Osteoblast (primary cell): ENCODE results near the gene DEPDC4. TPM values are rescaled to one million over a fixed set of nuclear protein-coding genes. Genes with fewer than 3 reads are reported as not detected.
"Not testable (repeated sequence)": the region's sequence is repeated elsewhere in the genome, so short reads cannot be mapped to it uniquely, and the experiment has no call there.

Experiments
- DNase-seq: peaks from one replicate; pipeline ENCODE4 v3.0.0; 2011; ENCODE audit warnings: low spot score, mixed read lengths; ENCODE audit not compliant: insufficient read length; ENCODE audit errors: missing footprints
- H2AFZ ChIP-seq: 2 replicates; pipeline ENCODE4 v1.6.0; 2011; ENCODE audit warnings: mild to moderate bottlenecking, low read length
- H3K27ac ChIP-seq: 2 replicates; pipeline ENCODE4 v1.5.1; 2011; ENCODE audit warnings: mild to moderate bottlenecking, low read depth, low read length, moderate library complexity
- H3K27me3 ChIP-seq: 2 replicates; pipeline ENCODE4 v1.6.0; 2012; ENCODE audit warnings: mild to moderate bottlenecking, control low read depth, inconsistent platforms, low read length, moderate library complexity; ENCODE audit not compliant: insufficient read depth
- H3K36me3 ChIP-seq: 2 replicates; pipeline ENCODE4 v1.5.1; 2011; ENCODE audit warnings: mild to moderate bottlenecking, low read length, control low read depth, moderate library complexity; ENCODE audit not compliant: insufficient read depth
- H3K4me1 ChIP-seq: 2 replicates; pipeline ENCODE4 v1.5.1; 2011; ENCODE audit warnings: mild to moderate bottlenecking, low read length, control low read depth, moderate library complexity; ENCODE audit not compliant: insufficient read depth
- H3K4me2 ChIP-seq: 2 replicates; pipeline ENCODE4 v1.6.0; 2011; ENCODE audit warnings: mild to moderate bottlenecking, low read length; ENCODE audit not compliant: insufficient read depth
- H3K4me3 ChIP-seq: fragments of 200-600 bp; sonication (generic); 3 replicates; pipeline ENCODE4 v1.5.1; 2012; ENCODE audit warnings: mild to moderate bottlenecking, low read length, inconsistent platforms; ENCODE audit not compliant: insufficient read depth
- H3K79me2 ChIP-seq: 2 replicates; pipeline ENCODE4 v1.6.0; 2012; ENCODE audit warnings: mild to moderate bottlenecking, low read length, control low read depth, inconsistent platforms; ENCODE audit not compliant: insufficient read depth
- H3K9me3 ChIP-seq: 2 replicates; pipeline ENCODE4 v1.5.1; 2011; ENCODE audit warnings: low read depth, low read length, control low read depth
- H4K20me1 ChIP-seq: 2 replicates; pipeline ENCODE4 v1.6.0; 2012; ENCODE audit warnings: mild to moderate bottlenecking, low read length, control low read depth; ENCODE audit not compliant: insufficient read depth
- total RNA-seq: library from RNA; depleted of rRNA; stranded (reverse); fragments of >200 nt; gene quantifications from 2 replicates; pipeline ENCODE4 v1.2.3, GENCODE V29; 2012
- TF ChIP-seq, protein P1 (sequence below): IDR thresholded peaks from 2 replicates; pipeline ENCODE4 v1.5.1; 2011; ENCODE audit warnings: mild to moderate bottlenecking, low read depth, low read length, moderate library complexity; ENCODE audit errors: extremely low read depth

DEPDC4 gene
- total RNA-seq, 1 donor: 0.36 TPM

DNA sequence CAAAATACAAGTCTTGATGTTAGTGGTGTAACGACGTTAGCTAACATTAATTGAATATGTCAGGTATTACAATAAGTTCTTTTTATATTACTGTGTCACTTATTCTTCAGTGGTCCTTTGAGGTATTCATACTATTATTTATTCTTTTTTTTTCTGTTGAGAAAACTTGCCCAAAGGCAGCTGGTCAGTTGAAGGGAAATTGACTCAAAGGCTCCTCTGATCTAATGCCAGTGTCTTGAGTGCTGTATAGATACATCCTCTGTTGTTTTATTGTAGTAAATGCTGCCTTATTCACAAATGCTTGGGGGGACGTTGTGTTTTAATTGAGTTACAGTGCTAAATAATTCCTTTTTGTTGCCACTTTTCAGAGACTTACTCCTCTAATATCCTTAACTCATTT is 23.1 kb upstream of the DEPDC4 start:
- Histone ChIP-seq H3K4me2 (no peak overlapping the region), H3K36me3 (peaks cover 14% of the 10 kb centered on the region), H3K79me2 (peaks cover 18% of the 10 kb centered on the region), H3K9me3 (no peaks in the 10 kb centered on the region), H3K27me3 (no peaks in the 10 kb centered on the region), H4K20me1 (no peaks in the 10 kb centered on the region), H3K4me1 (no peaks in the 10 kb centered on the region), H3K27ac (no peak overlapping the region), H3K4me3 (no peak overlapping the region), H2AFZ (no peak overlapping the region)
- TF ChIP-seq, protein P1, sequence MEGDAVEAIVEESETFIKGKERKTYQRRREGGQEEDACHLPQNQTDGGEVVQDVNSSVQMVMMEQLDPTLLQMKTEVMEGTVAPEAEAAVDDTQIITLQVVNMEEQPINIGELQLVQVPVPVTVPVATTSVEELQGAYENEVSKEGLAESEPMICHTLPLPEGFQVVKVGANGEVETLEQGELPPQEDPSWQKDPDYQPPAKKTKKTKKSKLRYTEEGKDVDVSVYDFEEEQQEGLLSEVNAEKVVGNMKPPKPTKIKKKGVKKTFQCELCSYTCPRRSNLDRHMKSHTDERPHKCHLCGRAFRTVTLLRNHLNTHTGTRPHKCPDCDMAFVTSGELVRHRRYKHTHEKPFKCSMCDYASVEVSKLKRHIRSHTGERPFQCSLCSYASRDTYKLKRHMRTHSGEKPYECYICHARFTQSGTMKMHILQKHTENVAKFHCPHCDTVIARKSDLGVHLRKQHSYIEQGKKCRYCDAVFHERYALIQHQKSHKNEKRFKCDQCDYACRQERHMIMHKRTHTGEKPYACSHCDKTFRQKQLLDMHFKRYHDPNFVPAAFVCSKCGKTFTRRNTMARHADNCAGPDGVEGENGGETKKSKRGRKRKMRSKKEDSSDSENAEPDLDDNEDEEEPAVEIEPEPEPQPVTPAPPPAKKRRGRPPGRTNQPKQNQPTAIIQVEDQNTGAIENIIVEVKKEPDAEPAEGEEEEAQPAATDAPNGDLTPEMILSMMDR: no peak
- no peak for DNase-seq

DNA sequence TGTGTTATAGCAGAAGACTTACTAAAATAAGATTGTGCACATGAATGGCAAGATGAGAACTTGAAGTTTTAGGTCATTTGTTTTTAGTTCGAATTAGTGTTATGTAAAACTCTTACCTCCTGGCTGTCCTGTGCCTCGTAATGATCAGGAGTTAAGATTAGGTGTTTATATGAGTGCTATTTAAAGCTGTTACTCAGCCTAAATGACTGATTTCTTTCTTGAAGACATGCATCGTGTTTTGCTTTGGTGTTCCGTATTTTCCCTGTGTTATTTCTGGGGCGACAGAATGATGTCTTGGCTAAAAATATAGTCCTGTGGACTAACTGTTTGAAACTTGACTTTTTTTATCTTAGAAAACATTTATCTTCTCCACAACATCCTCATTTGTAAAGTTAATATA is 22.2 kb upstream of the DEPDC4 start:
- H2AFZ ChIP-seq: no peak overlapping the region
- H3K27ac ChIP-seq: no peak overlapping the region
- H3K4me3 ChIP-seq: no peak overlapping the region
- peaks cover 22% of the 10 kb centered on the region for H3K79me2 ChIP-seq
- no peaks in the 10 kb centered on the region for H3K27me3 ChIP-seq
- no peaks in the 10 kb centered on the region for H3K9me3 ChIP-seq
- TF ChIP-seq, protein P1: no peak
- H3K4me2 ChIP-seq: no peak overlapping the region
- H4K20me1 ChIP-seq: no peaks in the 10 kb centered on the region
- peaks cover 14% of the 10 kb centered on the region for H3K36me3 ChIP-seq
- H3K4me1 ChIP-seq: no peaks in the 10 kb centered on the region
- no peak for DNase-seq

DNA sequence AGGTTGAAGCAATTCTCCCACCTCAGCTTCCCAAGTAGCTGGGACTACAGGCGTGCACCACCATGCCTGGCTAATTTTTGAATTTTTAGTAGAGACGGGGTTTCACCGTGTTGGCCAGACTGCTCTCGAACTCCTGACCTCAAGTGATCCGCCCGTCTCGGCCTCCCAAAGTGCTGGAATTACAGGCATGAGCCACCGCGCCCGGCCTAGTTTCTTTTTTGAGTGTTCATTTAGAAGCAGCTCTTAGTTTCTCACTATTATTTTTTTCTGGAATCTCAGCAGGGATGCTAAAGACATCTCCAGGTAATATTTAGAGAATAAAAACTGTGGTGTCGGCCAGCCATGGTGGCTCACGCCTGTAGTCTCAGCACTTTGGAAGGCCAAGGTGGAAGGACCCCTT is 17.7 kb upstream of the DEPDC4 start:
- H3K4me2 ChIP-seq, H4K20me1 ChIP-seq, H3K27me3 ChIP-seq, H2AFZ ChIP-seq, H3K9me3 ChIP-seq, H3K27ac ChIP-seq, H3K4me3 ChIP-seq, H3K36me3 ChIP-seq, H3K4me1 ChIP-seq, DNase-seq: not testable (repeated sequence)
- peaks cover 52% of the 10 kb centered on the region for H3K79me2 ChIP-seq

DNA sequence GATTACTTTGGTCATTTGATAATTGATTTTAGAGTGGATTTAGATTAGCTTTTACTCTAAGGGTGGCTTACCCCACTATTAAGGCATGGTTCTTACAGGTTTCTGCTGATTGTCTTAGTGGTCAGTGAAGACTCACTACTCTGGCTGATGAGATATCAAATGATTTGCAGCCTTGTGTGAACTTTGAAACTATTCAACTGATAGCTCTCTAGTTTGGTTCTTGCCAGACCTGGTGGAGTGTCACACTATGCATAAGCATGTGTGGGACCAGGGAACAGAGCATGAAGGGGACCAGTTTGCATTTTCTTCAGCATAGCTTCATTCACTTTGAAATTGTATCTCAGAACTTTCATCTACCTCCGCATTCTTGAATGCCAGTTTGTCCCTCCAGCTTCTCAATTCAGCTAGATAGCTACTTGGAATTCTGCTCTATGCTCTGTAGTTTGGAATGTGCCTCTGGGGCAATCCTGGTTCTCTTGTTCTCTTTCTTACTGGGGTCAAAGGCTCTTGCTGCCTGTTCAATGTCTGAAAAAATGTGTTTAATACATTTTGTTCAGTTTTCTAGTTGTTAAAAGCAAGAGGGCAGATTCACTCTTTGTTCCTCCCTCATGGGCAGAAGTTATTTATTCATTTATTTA is 12.8 kb upstream of the DEPDC4 start:
- H3K27ac ChIP-seq: no peak overlapping the region
- no peak for DNase-seq
- peaks cover 4% of the 10 kb centered on the region for H3K36me3 ChIP-seq
- H3K79me2 ChIP-seq: peaks cover 85% of the 10 kb centered on the region
- no peak overlapping the region for H3K4me2 ChIP-seq
- H4K20me1 ChIP-seq: peaks cover 11% of the 10 kb centered on the region
- no peaks in the 10 kb centered on the region for H3K9me3 ChIP-seq
- no peaks in the 10 kb centered on the region for H3K27me3 ChIP-seq
- H2AFZ ChIP-seq: no peak overlapping the region
- H3K4me3 ChIP-seq: no peak overlapping the region
- no peaks in the 10 kb centered on the region for H3K4me1 ChIP-seq
- TF ChIP-seq, protein P1: no peak
